GM12878 (cell line): ENCODE results near the gene PLXNB3. TPM values are rescaled to one million over a fixed set of nuclear protein-coding genes. Genes with fewer than 3 reads are reported as not detected.
A peak's percentile ranks its signal among the peaks of the same experiment; 100 is the strongest.
"Not testable (repeated sequence)": the region's sequence is repeated elsewhere in the genome, so short reads cannot be mapped to it uniquely, and the experiment has no call there.

Experiments used
- ATAC-seq: fragments of 200-7000 bp; cut with Tn5 transposase; 3 replicates; pipeline ENCODE4 v1.9.1; 2020; ENCODE audit warnings: mild to moderate bottlenecking, moderate library complexity
- BruUV-seq: library from RNA; stranded (reverse); fragments of 400-500 nt; replicated peaks from 2 replicates; lab custom pipeline; 2021; lab: Mats Ljungman, UMichigan
- CTCF ChIA-PET: fragments of 300-600 bp; sonication (Branson Sonifier 250); formaldehyde crosslinking; extraction: SDS; loops from one replicate; lab custom pipeline; 2021; ENCODE audit warnings: inconsistent platforms; lab: Yijun Ruan, JAX
- POLR2A ChIA-PET: fragments of 350-600 bp; formaldehyde crosslinking; extraction: SDS; loops from one replicate; lab custom pipeline; 2021; ENCODE audit warnings: inconsistent platforms; lab: Charles Lee
- RAD21 ChIA-PET: fragments of 300-600 bp; sonication (Branson Sonifier 250); formaldehyde crosslinking; loops from one replicate; lab custom pipeline; 2023; ENCODE audit warnings: antibody characterized with exemption; ENCODE audit not compliant: unreplicated experiment; lab: Charles Lee
- SMC1A ChIA-PET: fragments of 300-600 bp; sonication (Branson Sonifier 250); formaldehyde crosslinking; loops from one replicate; lab custom pipeline; 2023; ENCODE audit not compliant: unreplicated experiment, uncharacterized antibody; lab: Charles Lee
- DNase-seq: peaks from one replicate; pipeline ENCODE4 v3.0.0-alpha.2; 2011; ENCODE audit warnings: low read depth, low spot score
- FAIRE-seq: peaks from 3 replicates; lab custom pipeline; 2011; peaks lifted over from hg19 to GRCh38; lab: Jason Lieb, UNC
- H2AFZ ChIP-seq: 2 replicates; pipeline ENCODE4 v1.6.0; 2011; ENCODE audit warnings: low read depth, low read length, control low read depth; ENCODE audit not compliant: control insufficient read depth
- H3K27ac ChIP-seq: 2 replicates; pipeline ENCODE4 v1.5.1; 2011; ENCODE audit warnings: control low read depth; ENCODE audit not compliant: control insufficient read depth, insufficient read depth
- H3K27me3 ChIP-seq, 2 experiments: replicated peaks in 1 of 2; 2 replicates each; pipeline versions ENCODE4 v1.6.0 to v1.6.1; 2011; ENCODE audit warnings: low read length in 1 of 2; ENCODE audit not compliant: control insufficient read depth in 2 of 2, insufficient read depth in 2 of 2
- H3K36me3 ChIP-seq, 2 experiments: 2 replicates each; pipeline ENCODE4 v1.5.1; 2011; ENCODE audit warnings: low read length in 1 of 2; ENCODE audit not compliant: control insufficient read depth in 2 of 2, insufficient read depth in 2 of 2
- H3K4me1 ChIP-seq: 2 replicates; pipeline ENCODE4 v1.6.1; 2011; ENCODE audit warnings: mild to moderate bottlenecking, low read length, moderate library complexity, mixed read lengths; ENCODE audit not compliant: control insufficient read depth, insufficient read depth
- H3K4me2 ChIP-seq: 2 replicates; pipeline ENCODE4 v1.6.0; 2011; ENCODE audit warnings: control low read depth; ENCODE audit not compliant: control insufficient read depth, insufficient read depth
- H3K4me3 ChIP-seq: fragments of 200-600 bp; sonication (generic); 2 replicates; pipeline ENCODE4 v1.5.1; 2016
- H3K79me2 ChIP-seq: 2 replicates; pipeline ENCODE4 v1.6.0; 2011; ENCODE audit warnings: low read length; ENCODE audit not compliant: control insufficient read depth, insufficient read depth
- H3K9ac ChIP-seq: 2 replicates; pipeline ENCODE4 v1.8.0; 2011; ENCODE audit warnings: low read length, control low read depth, mixed read lengths; ENCODE audit not compliant: control insufficient read depth, insufficient read depth
- H3K9me3 ChIP-seq: replicated peaks from 3 replicates; pipeline ENCODE4 v1.5.1; 2011; ENCODE audit warnings: mild to moderate bottlenecking, low read length; ENCODE audit not compliant: control insufficient read depth, insufficient read depth
- H4K20me1 ChIP-seq: 2 replicates; pipeline ENCODE4 v1.6.0; 2011; ENCODE audit not compliant: control insufficient read depth, insufficient read depth
- CEBPB ChIP-seq, 2 experiments: fragments of 150-350 bp in 1 of 2; IDR thresholded peaks; 2 replicates each; pipeline ENCODE4 v1.6.1; 2012 to 2014; ENCODE audit warnings: low read depth in 2 of 2, low read length in 2 of 2, borderline replicate concordance in 1 of 2, inconsistent platforms in 1 of 2
- IKZF2 ChIP-seq, 2 experiments: fragments of 450-650 bp; IDR thresholded peaks; 2 replicates each; pipeline ENCODE4 v1.6.1; 2017; ENCODE audit warnings: mild to moderate bottlenecking in 2 of 2, moderate library complexity in 2 of 2
- JUNB ChIP-seq: IDR thresholded peaks from 2 replicates; pipeline ENCODE4 v1.6.1; 2016; ENCODE audit warnings: antibody characterized with exemption, mild to moderate bottlenecking
- MEF2A ChIP-seq: IDR thresholded peaks from 2 replicates; pipeline ENCODE4 v1.6.1; 2011; ENCODE audit warnings: low read depth, mild to moderate bottlenecking, low read length, moderate library complexity; ENCODE audit not compliant: insufficient read depth
- WGBS: methylation state at CpG from one replicate; pipeline ENCODE4 v1.1.6; 2016; ENCODE audit warnings: low lambda C conversion rate; ENCODE audit not compliant: insufficient replicate concordance, insufficient coverage; ENCODE audit errors: missing lambda C conversion rate; 5-methylcytosine and 5-hydroxymethylcytosine counted together
- in situ Hi-C: fragments of 300-500 bp; cut with MboI; formaldehyde crosslinking; loops from 9 replicates; pipeline ENCODE4 v1.14.3; 2018; ENCODE audit warnings: mixed read lengths
- intact Hi-C: fragments of 100-400 bp; cut with micrococcal nuclease; formaldehyde crosslinking; loops from one replicate; pipeline ENCODE4 v1.14.2; 2022; ENCODE audit not compliant: unreplicated experiment
- polyA plus RNA-seq, 11 experiments: library from polyadenylated mRNA; depleted of rRNA in 4 of 11; unstranded in 6 of 11; stranded (reverse) in 5 of 11; fragments of >200 nt; fragmentation: Nextera tagmentation in 4 of 11; fragmentation: Illumina TruSeq in 1 of 11; extraction: Ambion mirVana in 4 of 11; extraction: Trizol in 1 of 11; gene quantifications; 1 replicate in 1 of 11; 2 replicates in 10 of 11; pipeline versions ENCODE4 v1.2.1 to v1.2.3, GENCODE V29; 2011 to 2016; ENCODE audit warnings: inconsistent platforms in 2 of 11, missing spikeins in 2 of 11, low read depth in 1 of 11
- total RNA-seq, 4 experiments: library from RNA; depleted of rRNA in 3 of 4; stranded (reverse); fragments of >200 nt in 3 of 4; fragmentation: Illumina TruSeq in 1 of 4; extraction: Trizol in 1 of 4; gene quantifications; 2 replicates each; pipeline versions ENCODE4 v1.2.1 to v1.2.3, GENCODE V29; 2013 to 2021
- TF ChIP-seq, protein P1 (sequence below): fragments of 150-350 bp; IDR thresholded peaks from 2 replicates; pipeline ENCODE4 v1.6.1; 2014; ENCODE audit warnings: mild to moderate bottlenecking, low read depth, low read length

Gene PLXNB3
- total and polyA plus RNA-seq, 10 of the 15 experiments (the other 5 are each of a cell fraction or from before 2014, with no cell fraction given): 0.06 to 0.68 (median 0.19) TPM; not detected in 4

DNA sequence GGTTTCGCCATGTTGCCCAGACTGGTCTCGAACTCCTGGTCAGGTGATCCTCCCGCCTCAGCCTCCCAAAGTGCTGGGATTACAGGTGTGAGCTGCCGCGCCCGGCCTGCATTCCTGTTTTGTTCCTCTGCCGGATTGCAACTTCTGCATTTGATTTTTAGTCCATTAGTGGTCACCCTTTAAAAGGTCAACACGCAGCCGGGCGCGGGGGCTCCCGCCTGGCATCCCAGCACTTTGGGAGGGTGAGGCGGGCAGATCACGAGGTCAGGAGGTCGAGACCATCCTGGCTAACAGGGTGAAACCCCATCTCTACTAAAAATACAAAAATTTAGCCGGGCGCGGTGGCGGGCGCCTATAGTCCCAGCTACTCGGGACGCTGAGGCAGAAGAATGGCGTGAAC lies 33.9 kb upstream of the PLXNB3 start:
- RAD21 ChIA-PET, DNase-seq, H3K27me3 ChIP-seq, POLR2A ChIA-PET, H4K20me1 ChIP-seq, H3K9me3 ChIP-seq, H2AFZ ChIP-seq, H3K4me2 ChIP-seq, H3K27ac ChIP-seq, H3K9ac ChIP-seq, H3K36me3 ChIP-seq, SMC1A ChIA-PET, H3K79me2 ChIP-seq, H3K4me3 ChIP-seq, intact Hi-C loops, ATAC-seq, FAIRE-seq, BruUV-seq: not testable (repeated sequence)
- CTCF ChIA-PET: interaction anchor here (1.5 kb wide), 1 partner anchor 64 kb away, joined by 4 read pairs; no protein-coding TSS in a partner anchor
- 86% methylated on average over 23 of the region's 23 CpGs for WGBS
- H3K4me1 ChIP-seq: peaks cover 30% of the 10 kb centered on the region
- in situ Hi-C loops: loop anchor here (10.0 kb wide), 2 partner anchors 55 kb away; partner anchors contain the start of genes PNCK and SRPK3

DNA sequence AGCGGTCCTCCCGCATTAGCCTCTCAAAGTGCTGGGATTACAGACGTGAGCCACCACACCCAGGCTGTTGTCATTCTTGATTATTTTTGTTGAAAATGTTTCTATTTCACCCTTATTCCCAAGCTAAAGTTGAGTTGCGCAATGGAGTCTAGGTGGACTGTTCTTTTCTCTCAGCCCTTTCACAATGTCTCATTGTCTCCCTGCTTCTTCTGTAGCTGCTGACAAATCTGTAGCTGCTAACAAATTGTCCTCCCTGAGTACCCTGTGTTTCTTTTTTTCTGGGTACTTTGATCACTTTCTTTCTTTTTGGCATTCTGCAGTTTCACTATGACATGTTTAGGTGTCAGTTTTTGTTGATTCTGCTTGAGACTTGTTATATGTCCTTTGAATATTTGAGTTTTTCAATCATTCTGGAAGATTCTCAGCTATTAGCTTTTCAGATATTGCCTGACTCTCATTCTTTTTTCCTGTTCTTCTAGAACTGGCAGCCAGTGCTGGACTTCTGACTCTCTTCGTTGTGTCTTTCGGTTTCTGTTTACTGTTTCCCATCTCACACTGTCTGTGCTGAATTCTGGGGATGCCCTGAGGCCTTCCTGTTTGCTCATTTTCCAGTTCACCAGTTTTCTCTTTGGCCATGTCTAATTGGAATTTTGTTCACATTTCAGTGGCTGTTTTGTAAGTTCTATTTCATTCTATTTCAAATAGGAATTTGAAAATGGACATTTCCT lies 32.8 kb upstream of the PLXNB3 start:
- ChIA-PET POLR2A (no interaction called here), RAD21 (no interaction called here), SMC1A (no interaction called here), CTCF (interaction anchor here (0.5 to 1.5 kb wide), 2 partner anchors 65 to 87 kb away, joined by 3 to 4 read pairs; no protein-coding TSS in a partner anchor)
- peak in 1 of 2 experiments; percentile 22; a peak in 1 of 4 replicates for TF ChIP-seq IKZF2 (IDR thresholded peaks at IDR 0.05)
- TF ChIP-seq, protein P1, sequence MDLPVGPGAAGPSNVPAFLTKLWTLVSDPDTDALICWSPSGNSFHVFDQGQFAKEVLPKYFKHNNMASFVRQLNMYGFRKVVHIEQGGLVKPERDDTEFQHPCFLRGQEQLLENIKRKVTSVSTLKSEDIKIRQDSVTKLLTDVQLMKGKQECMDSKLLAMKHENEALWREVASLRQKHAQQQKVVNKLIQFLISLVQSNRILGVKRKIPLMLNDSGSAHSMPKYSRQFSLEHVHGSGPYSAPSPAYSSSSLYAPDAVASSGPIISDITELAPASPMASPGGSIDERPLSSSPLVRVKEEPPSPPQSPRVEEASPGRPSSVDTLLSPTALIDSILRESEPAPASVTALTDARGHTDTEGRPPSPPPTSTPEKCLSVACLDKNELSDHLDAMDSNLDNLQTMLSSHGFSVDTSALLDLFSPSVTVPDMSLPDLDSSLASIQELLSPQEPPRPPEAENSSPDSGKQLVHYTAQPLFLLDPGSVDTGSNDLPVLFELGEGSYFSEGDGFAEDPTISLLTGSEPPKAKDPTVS: 0 out of 2 replicates have a peak, but pooled peaks have one; percentile 34
- peak in 1 of 2 experiments; percentile 51; a peak in 1 of 4 replicates for TF ChIP-seq CEBPB (IDR thresholded peaks at IDR 0.05; ENCODE audit: borderline replicate concordance in 1 of 2, low read depth in 2 of 2, low read length in 2 of 2)
- TF ChIP-seq MEF2A: no peak
- peak; percentile 48; the same call in 1 of the 2 replicates for TF ChIP-seq JUNB
- ATAC-seq (peak; percentile 13; the same call in 1 of the 3 replicates), DNase-seq (no peak), FAIRE-seq (peak; percentile 35)
- no peak overlapping the region; the same call in 1 of the 2 replicates for H3K27ac ChIP-seq
- H3K27me3 ChIP-seq: no peaks in the 10 kb centered on the region
- intact Hi-C loops (no loop called here), in situ Hi-C loops (loop anchor here (10.0 kb wide), 2 partner anchors 54 to 56 kb away; partner anchors contain the start of genes PNCK and SRPK3)
- peaks cover 20% of the 10 kb centered on the region for H3K4me1 ChIP-seq
- H3K79me2 ChIP-seq: no peaks in the 10 kb centered on the region
- H3K4me2 ChIP-seq: no peak overlapping the region
- 53% methylated on average over 6 of the region's 6 CpGs for WGBS
- BruUV-seq: no TSS peak
- no peak overlapping the region for H3K9ac ChIP-seq
- H2AFZ ChIP-seq: no peak overlapping the region
- peaks cover 2% of the 10 kb centered on the region; the same call in 1 of the 3 replicates for H3K9me3 ChIP-seq
- no peaks in the 10 kb centered on the region for H4K20me1 ChIP-seq
- H3K4me3 ChIP-seq: no peak overlapping the region
- H3K36me3 ChIP-seq: no peaks in the 10 kb centered on the region
